Endodermal cell (in vitro differentiated cells): ENCODE results near the gene S100A10. TPM values are rescaled to one million over a fixed set of nuclear protein-coding genes. Genes with fewer than 3 reads are reported as not detected.

Experiments
- DNase-seq: peaks from one replicate; pipeline ENCODE4 v3.0.0-alpha.2; 2017
- H3K27ac ChIP-seq: 2 replicates; pipeline ENCODE4 v1.5.1; 2013; ENCODE audit warnings: mild to moderate bottlenecking, low read depth, low read length, moderate library complexity
- H3K27me3 ChIP-seq: 2 replicates; pipeline ENCODE4 v1.6.1; 2013; ENCODE audit warnings: mild to moderate bottlenecking, low read length, moderate library complexity; ENCODE audit not compliant: insufficient read depth, control insufficient read depth, poor library complexity, severe bottlenecking
- H3K36me3 ChIP-seq: 2 replicates; pipeline ENCODE4 v1.7.0; 2013; ENCODE audit warnings: mild to moderate bottlenecking, low read length, moderate library complexity; ENCODE audit not compliant: control insufficient read depth, insufficient read depth
- H3K4me1 ChIP-seq: one replicate; pipeline ENCODE4 v1.7.0; 2013; ENCODE audit warnings: low read length; ENCODE audit not compliant: control insufficient read depth, insufficient read depth
- H3K4me3 ChIP-seq: 2 replicates; pipeline ENCODE4 v1.5.1; 2013; ENCODE audit warnings: mild to moderate bottlenecking, low read length, moderate library complexity
- H3K9ac ChIP-seq: 2 replicates; pipeline ENCODE4 v1.6.1; 2013; ENCODE audit warnings: mild to moderate bottlenecking, low read length, moderate library complexity; ENCODE audit not compliant: poor library complexity, severe bottlenecking; ENCODE audit errors: extremely low read depth
- H3K9me3 ChIP-seq: 2 replicates; pipeline ENCODE4 v1.6.1; 2013; ENCODE audit warnings: mild to moderate bottlenecking, low read length, moderate library complexity; ENCODE audit not compliant: control insufficient read depth
- H3K27ac Mint-ChIP-seq: 2 replicates; pipeline ENCODE4 v1.8.0; 2020; ENCODE audit warnings: mixed read lengths
- H3K27me3 Mint-ChIP-seq: 2 replicates; pipeline ENCODE4 v1.8.0; 2021; ENCODE audit warnings: mild to moderate bottlenecking, mixed read lengths; ENCODE audit not compliant: insufficient read depth
- H3K36me3 Mint-ChIP-seq: 2 replicates; pipeline ENCODE4 v1.8.0; 2020; ENCODE audit warnings: low read depth, mixed read lengths
- H3K4me1 Mint-ChIP-seq: 2 replicates; pipeline ENCODE4 v1.8.0; 2020; ENCODE audit warnings: mixed read lengths
- H3K4me3 Mint-ChIP-seq: 2 replicates; pipeline ENCODE4 v1.8.0; 2020; ENCODE audit warnings: mild to moderate bottlenecking, moderate library complexity, mixed read lengths
- H3K9me3 Mint-ChIP-seq: 2 replicates; pipeline ENCODE4 v1.8.0; 2020; ENCODE audit warnings: mild to moderate bottlenecking, mixed read lengths
- WGBS, 2 experiments: methylation state at CpG; one replicate each; pipeline versions ENCODE4 v1.1.5 to v1.1.7; 2013; ENCODE audit warnings: missing lambda C conversion rate in 2 of 2, mixed read lengths in 1 of 2; ENCODE audit not compliant: insufficient coverage in 1 of 2, insufficient read length in 1 of 2; 5-methylcytosine and 5-hydroxymethylcytosine counted together
- total RNA-seq, 2 donors: library from RNA; stranded (reverse); fragmentation: NEBNext Ultra II Directional in 1 of 2; extraction: Animal tissue kit (Norgen Biotek cat#: 25700) in 1 of 2; gene quantifications; 2 replicates in 1 of 2; 3 replicates in 1 of 2; pipeline ENCODE4 v1.2.1, GENCODE V29; 2021
- TF ChIP-seq, protein P1 (sequence below): fragments of 200-600 bp; sonication (generic); conservative IDR thresholded peaks from 2 replicates; pipeline ENCODE4 v1.5.0; 2021; ENCODE audit warnings: antibody characterized with exemption, mild to moderate bottlenecking

The S100A10 gene
- total RNA-seq, 2 donors from 2014 or later = 352 to 880 TPM

DNA sequence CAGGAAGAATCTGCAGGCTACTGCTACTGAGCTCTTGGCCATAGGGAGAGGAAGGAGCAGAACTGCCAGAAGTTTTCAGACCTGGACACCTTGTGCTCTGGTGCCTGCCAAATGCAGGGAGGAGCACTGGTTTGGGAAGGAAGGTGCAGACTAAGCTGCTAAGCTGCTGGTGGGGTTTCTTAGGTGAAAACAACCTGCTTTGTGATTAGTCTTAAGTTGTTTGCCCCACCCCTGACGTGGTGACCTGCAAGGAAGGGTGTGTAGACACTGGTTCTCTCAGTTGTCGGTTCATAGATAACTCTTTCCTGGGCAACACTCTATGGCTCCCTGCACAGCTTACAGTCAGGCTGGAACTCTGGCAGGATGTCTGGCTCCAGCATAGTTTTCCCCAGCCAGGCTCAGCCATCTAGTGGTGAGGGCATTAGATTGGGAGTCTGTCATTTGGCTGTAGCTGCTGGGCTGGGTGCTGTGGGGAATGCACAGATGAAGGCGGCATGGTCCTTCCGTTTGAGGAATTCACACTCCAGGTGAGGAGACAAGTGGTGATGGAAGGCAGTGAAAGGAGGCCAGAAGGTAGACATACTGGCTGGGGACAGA lies 10.3 kb upstream of the S100A10 start:
- TF ChIP-seq, protein P1, sequence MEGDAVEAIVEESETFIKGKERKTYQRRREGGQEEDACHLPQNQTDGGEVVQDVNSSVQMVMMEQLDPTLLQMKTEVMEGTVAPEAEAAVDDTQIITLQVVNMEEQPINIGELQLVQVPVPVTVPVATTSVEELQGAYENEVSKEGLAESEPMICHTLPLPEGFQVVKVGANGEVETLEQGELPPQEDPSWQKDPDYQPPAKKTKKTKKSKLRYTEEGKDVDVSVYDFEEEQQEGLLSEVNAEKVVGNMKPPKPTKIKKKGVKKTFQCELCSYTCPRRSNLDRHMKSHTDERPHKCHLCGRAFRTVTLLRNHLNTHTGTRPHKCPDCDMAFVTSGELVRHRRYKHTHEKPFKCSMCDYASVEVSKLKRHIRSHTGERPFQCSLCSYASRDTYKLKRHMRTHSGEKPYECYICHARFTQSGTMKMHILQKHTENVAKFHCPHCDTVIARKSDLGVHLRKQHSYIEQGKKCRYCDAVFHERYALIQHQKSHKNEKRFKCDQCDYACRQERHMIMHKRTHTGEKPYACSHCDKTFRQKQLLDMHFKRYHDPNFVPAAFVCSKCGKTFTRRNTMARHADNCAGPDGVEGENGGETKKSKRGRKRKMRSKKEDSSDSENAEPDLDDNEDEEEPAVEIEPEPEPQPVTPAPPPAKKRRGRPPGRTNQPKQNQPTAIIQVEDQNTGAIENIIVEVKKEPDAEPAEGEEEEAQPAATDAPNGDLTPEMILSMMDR = peak; percentile 66
- H3K9me3 ChIP-seq = no peaks in the 10 kb centered on the region
- no peak overlapping the region for H3K4me3 ChIP-seq
- Mint-ChIP-seq H3K4me1 (peaks cover 34% of the 10 kb centered on the region), H3K4me3 (no peak overlapping the region), H3K36me3 (no peaks in the 10 kb centered on the region), H3K27me3 (peaks cover 60% of the 10 kb centered on the region), H3K27ac (no peak overlapping the region), H3K9me3 (no peaks in the 10 kb centered on the region)
- no peak overlapping the region for H3K27ac ChIP-seq
- peaks cover 40% of the 10 kb centered on the region for H3K27me3 ChIP-seq
- H3K9ac ChIP-seq = no peak overlapping the region
- H3K4me1 ChIP-seq = peaks cover 6% of the 10 kb centered on the region
- 50 to 69% methylated on average over 2 to 4 of the region's 4 CpGs for WGBS, 2 experiments
- no peaks in the 10 kb centered on the region for H3K36me3 ChIP-seq
- peak; percentile 81 for DNase-seq

DNA sequence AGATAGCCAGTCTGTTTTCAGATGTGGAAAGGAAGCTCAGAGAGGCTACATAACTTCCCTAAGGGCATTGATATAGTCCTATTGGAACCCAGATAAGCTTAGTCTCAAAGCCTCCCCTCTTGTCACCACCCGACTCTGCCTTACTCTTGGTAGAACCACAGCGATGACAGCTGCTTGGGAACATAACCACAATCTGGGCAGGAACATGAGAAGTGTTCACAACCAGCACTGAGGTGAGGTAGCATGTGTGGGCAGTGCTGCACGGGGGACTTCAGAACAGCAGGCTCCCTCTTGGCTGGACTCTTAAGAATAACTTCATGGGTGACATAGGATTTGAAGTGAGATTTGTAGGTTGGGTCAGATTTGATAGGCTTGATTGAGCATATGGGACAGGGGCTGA lies 9.3 kb upstream of the S100A10 start:
- peaks cover 68% of the 10 kb centered on the region for H3K27me3 Mint-ChIP-seq
- Histone ChIP-seq H3K36me3 (no peaks in the 10 kb centered on the region), H3K27ac (no peak overlapping the region), H3K9me3 (no peaks in the 10 kb centered on the region), H3K27me3 (peaks cover 34% of the 10 kb centered on the region), H3K9ac (no peak overlapping the region), H3K4me3 (no peak overlapping the region), H3K4me1 (peaks cover 6% of the 10 kb centered on the region)
- no peak overlapping the region for H3K4me3 Mint-ChIP-seq
- no peaks in the 10 kb centered on the region for H3K36me3 Mint-ChIP-seq
- no peaks in the 10 kb centered on the region for H3K9me3 Mint-ChIP-seq
- no peak for DNase-seq
- peaks cover 34% of the 10 kb centered on the region for H3K4me1 Mint-ChIP-seq
- TF ChIP-seq, protein P1 = no peak
- no peak overlapping the region for H3K27ac Mint-ChIP-seq
- WGBS, 2 experiments = 91 to 100% methylated on average over 1 to 3 of the region's 3 CpGs

DNA sequence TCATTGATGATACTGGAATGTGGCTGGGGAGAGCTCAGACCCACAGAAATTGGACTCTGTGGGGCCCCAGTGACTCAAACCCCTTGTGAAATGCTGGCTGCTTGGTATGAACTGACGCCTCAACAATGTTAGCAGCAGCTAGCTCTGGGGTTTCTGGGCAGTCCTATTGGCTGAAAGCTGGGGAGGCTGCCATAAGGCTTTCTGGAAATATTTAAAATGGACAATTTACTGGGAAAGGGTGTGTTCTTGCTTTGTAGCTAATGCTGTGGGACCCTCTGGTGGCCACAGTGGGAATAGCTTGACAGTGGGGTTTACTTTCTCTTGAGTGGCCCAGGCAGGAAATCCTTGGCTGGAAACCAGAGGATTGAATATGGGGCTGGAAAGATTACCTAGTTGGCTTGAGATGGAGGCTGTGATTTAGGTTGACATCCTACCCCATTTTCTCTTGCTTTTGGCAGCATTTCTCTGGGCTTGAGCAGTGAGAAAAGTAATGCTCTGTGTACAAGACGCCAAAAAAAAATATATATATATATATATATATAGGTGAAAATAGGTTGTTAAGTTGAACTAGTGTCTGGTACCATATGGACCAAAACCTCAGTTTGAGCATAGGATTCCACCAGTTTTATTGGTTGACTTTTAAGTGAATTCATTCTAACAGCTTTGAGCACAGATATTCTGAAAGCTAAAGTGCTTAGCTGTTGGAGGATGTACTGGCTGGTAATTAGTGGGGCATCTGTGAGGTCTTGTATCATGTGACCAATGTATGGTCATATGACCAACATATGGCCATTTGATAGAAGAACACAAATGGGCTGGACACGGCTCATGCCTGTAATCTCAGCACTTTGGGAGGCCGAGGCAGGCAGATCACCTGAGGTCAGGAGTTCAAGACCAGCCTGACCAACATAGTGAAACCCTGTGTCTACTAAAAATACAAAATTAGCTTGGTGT lies 8.2 kb upstream of the S100A10 start:
- peak; percentile 94 for DNase-seq
- Histone ChIP-seq H3K4me1 (peaks cover 6% of the 10 kb centered on the region), H3K9ac (no peak overlapping the region), H3K27ac (no peak overlapping the region), H3K36me3 (no peaks in the 10 kb centered on the region), H3K4me3 (no peak overlapping the region), H3K9me3 (no peaks in the 10 kb centered on the region), H3K27me3 (peaks cover 25% of the 10 kb centered on the region)
- Mint-ChIP-seq H3K27me3 (peaks cover 69% of the 10 kb centered on the region), H3K4me1 (peaks cover 34% of the 10 kb centered on the region), H3K9me3 (no peaks in the 10 kb centered on the region), H3K36me3 (no peaks in the 10 kb centered on the region), H3K4me3 (no peak overlapping the region), H3K27ac (no peak overlapping the region)
- 64% methylated on average over 3 of the region's 4 CpGs; no CpG with 5 or more reads in 1 of the 2 experiments for WGBS, 2 experiments
- TF ChIP-seq, protein P1 = peak; percentile 94
